SH-SY5Y (cell line): ENCODE results near the gene ISY1.

Experiments
- GATA2 ChIP-seq: IDR thresholded peaks from 2 replicates; pipeline ENCODE4 v1.6.1; 2011; ENCODE audit warnings: mild to moderate bottlenecking, low read depth, low read length
- GATA3 ChIP-seq: IDR thresholded peaks from 2 replicates; pipeline ENCODE4 v1.6.1; 2011; ENCODE audit warnings: low read depth, mild to moderate bottlenecking, low read length, moderate library complexity

The ISY1 gene

GRCh38 chr3:129160891-129161859 is at the start of gene ISY1:
Gene ISY1, minus strand, starts transcription at chr3:129161063. Its CDS starts 88 bp downstream, at chr3:129160975.
- TF ChIP-seq GATA3 (no peak), GATA2 (no peak; the same call in 1 of the 2 replicates)

- TF ChIP-seq GATA2 (no peak), GATA3 (no peak)
These were observed 46.6 kb upstream of the ISY1 start for GRCh38 chr3:129207479-129207878.

GRCh38 chr3:129205109-129205832 is 44.4 kb upstream of the ISY1 start:
- TF ChIP-seq GATA2 = no peak
- TF ChIP-seq GATA3 = no peak

GRCh38 chr3:129204473-129204872 is 43.6 kb upstream of the ISY1 start:
- TF ChIP-seq GATA3 = no peak
- no peak for TF ChIP-seq GATA2

- no peak for TF ChIP-seq GATA2
- no peak for TF ChIP-seq GATA3
These were observed 38.5 kb upstream of the ISY1 start for GRCh38 chr3:129199366-129199765.

- TF ChIP-seq GATA2 (no peak), GATA3 (no peak)
These were observed 36.5 kb upstream of the ISY1 start for GRCh38 chr3:129197321-129197720.

- TF ChIP-seq GATA3 (no peak), GATA2 (no peak)
These were observed 35.7 kb upstream of the ISY1 start for GRCh38 chr3:129196601-129197000.

- TF ChIP-seq GATA2 (no peak), GATA3 (no peak)
These were observed 34.9 kb upstream of the ISY1 start for GRCh38 chr3:129195731-129196256.

- TF ChIP-seq GATA3 (no peak), GATA2 (no peak)
These were observed 27.0 kb upstream of the ISY1 start for GRCh38 chr3:129187857-129188256.

GRCh38 chr3:129185783-129186182 is 24.9 kb upstream of the ISY1 start:
- TF ChIP-seq GATA2 = no peak
- no peak for TF ChIP-seq GATA3

GRCh38 chr3:129184396-129184657 is 23.5 kb upstream of the ISY1 start:
- TF ChIP-seq GATA2 (no peak), GATA3 (no peak)

- peak; percentile 68 for TF ChIP-seq GATA2
- no peak for TF ChIP-seq GATA3
These were observed 22.9 kb upstream of the ISY1 start, which contains the start of gene CNBP for GRCh38 chr3:129183569-129184395. Gene CNBP, minus strand, starts transcription at chr3:129183896. Its CDS starts 12,139 bp downstream, at chr3:129171757.

GRCh38 chr3:129182390-129183185 is 21.7 kb upstream of the ISY1 start:
- no peak for TF ChIP-seq GATA2
- TF ChIP-seq GATA3 = no peak
